Subcutaneous abdominal adipose tissue (tissue), 5 donors: ENCODE measurements around the gene KLF15.

ENCODE experiments used
- H3K27ac ChIP-seq: one replicate; pipeline ENCODE4 v1.7.0; 2013; ENCODE audit warnings: low read depth, mild to moderate bottlenecking, inconsistent platforms, low read length, moderate library complexity
- H3K27me3 ChIP-seq, 5 donors: one replicate each; pipeline ENCODE4 v1.7.0; 2013; ENCODE audit warnings: low read length in 5 of 5, inconsistent platforms in 1 of 5; ENCODE audit not compliant: control insufficient read depth in 5 of 5, insufficient read depth in 4 of 5
- H3K36me3 ChIP-seq, 5 donors: one replicate each; pipeline ENCODE4 v1.7.0; 2013; ENCODE audit warnings: low read length in 5 of 5; ENCODE audit not compliant: control insufficient read depth in 5 of 5, insufficient read depth in 5 of 5
- H3K4me1 ChIP-seq, 5 donors: one replicate each; pipeline ENCODE4 v1.7.0; 2013; ENCODE audit warnings: low read length in 5 of 5, mild to moderate bottlenecking in 3 of 5, moderate library complexity in 1 of 5; ENCODE audit not compliant: control insufficient read depth in 5 of 5, insufficient read depth in 5 of 5
- H3K4me3 ChIP-seq, 5 donors: one replicate each; pipeline ENCODE4 v1.7.0; 2013; ENCODE audit warnings: low read length in 5 of 5, low read depth in 1 of 5
- H3K9ac ChIP-seq, 5 donors: one replicate each; pipeline ENCODE4 v1.7.0; 2013; ENCODE audit warnings: low read length in 5 of 5, mild to moderate bottlenecking in 4 of 5, moderate library complexity in 3 of 5
- H3K9me3 ChIP-seq, 5 donors: one replicate each; pipeline ENCODE4 v1.7.0; 2013; ENCODE audit warnings: low read length in 5 of 5; ENCODE audit not compliant: control insufficient read depth in 5 of 5
- donor health status: healthy.
- donor health status: healthy.
- donor health status: healthy.
- donor health status: healthy.
- donor health status: healthy.

Gene KLF15

GRCh38 chr3:126390201-126390600, 33.0 kb upstream of the KLF15 start:
- H3K36me3 ChIP-seq, result no peaks in the 10 kb centered on the region
- H3K4me3 ChIP-seq, result no peak overlapping the region
- H3K27ac ChIP-seq, result no peak overlapping the region
- no peak overlapping the region for H3K9ac ChIP-seq
- no peaks in the 10 kb centered on the region for H3K9me3 ChIP-seq
- H3K4me1 ChIP-seq, result peaks cover 2 to 30% (median 26%) of the 10 kb centered on the region in 5 donors
- H3K27me3 ChIP-seq, result peaks cover 0 to 5% (median 3%) of the 10 kb centered on the region in 5 donors

DNA sequence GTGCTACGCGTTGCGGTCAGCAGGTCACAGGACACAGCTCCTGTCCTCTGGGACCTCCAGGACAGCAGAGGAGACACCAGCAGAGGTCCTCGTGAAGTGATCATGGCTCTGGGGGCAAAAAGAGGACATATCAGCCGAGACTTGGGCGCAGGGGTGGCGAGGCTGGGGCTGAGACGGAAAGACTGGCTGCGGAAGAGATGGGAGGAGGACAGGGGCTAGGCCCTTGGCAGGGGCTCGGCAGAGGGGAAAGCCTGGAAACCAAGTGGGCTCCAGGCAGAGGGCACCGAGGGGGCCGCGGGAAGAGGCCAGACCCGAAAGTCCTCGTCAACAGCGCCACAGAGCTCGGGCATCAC, 32.6 kb upstream of the KLF15 start:
- no peak overlapping the region for H3K27ac ChIP-seq
- peaks cover 0 to 5% (median 0%) of the 10 kb centered on the region in 5 donors for H3K27me3 ChIP-seq
- H3K9ac ChIP-seq, result no peak overlapping the region
- H3K9me3 ChIP-seq, result no peaks in the 10 kb centered on the region
- no peaks in the 10 kb centered on the region for H3K36me3 ChIP-seq
- peaks cover 2 to 26% (median 21%) of the 10 kb centered on the region in 5 donors for H3K4me1 ChIP-seq
- H3K4me3 ChIP-seq, result peak overlapping the region in 4 of 5 donors; percentile 24 to 60 (median 50)

GRCh38 chr3:126389112-126389793, 32.0 kb upstream of the KLF15 start:
- Histone ChIP-seq H3K4me3 (peak overlapping the region in 4 of 5 donors; percentile 25 to 60 (median 52)), H3K27me3 (peaks cover 0 to 4% (median 0%) of the 10 kb centered on the region in 5 donors), H3K36me3 (no peaks in the 10 kb centered on the region), H3K27ac (peak overlapping the region; percentile 83), H3K4me1 (peaks cover 2 to 23% (median 17%) of the 10 kb centered on the region in 5 donors), H3K9ac (peak overlapping the region in 4 of 5 donors; percentile 35 to 68 (median 52)), H3K9me3 (no peaks in the 10 kb centered on the region)

DNA sequence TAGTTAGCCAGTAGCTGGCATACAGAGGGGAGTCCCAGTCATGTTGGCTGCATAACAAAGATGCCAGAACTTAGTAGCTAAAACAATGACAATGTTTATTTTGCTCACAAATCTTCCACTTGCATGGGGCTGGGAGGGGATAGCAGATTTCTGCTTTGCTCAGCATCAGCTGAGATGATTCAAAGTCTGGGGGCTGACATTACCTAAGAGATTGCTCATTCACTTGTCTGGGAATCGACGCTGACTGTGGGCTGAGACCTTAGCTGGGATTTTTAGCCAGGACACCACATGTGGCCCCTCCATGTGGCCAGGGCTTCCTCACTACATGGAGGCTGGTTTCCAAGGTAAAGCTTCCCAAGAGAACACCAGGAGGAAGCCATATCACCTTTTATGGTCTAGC, 24.8 kb upstream of the KLF15 start:
- no peak overlapping the region for H3K4me3 ChIP-seq
- H3K27ac ChIP-seq, result no peak overlapping the region
- no peaks in the 10 kb centered on the region for H3K36me3 ChIP-seq
- no peaks in the 10 kb centered on the region for H3K9me3 ChIP-seq
- peaks cover 0 to 18% (median 3%) of the 10 kb centered on the region in 5 donors for H3K4me1 ChIP-seq
- H3K9ac ChIP-seq, result no peak overlapping the region
- peaks cover 0 to 3% (median 0%) of the 10 kb centered on the region in 5 donors for H3K27me3 ChIP-seq

DNA sequence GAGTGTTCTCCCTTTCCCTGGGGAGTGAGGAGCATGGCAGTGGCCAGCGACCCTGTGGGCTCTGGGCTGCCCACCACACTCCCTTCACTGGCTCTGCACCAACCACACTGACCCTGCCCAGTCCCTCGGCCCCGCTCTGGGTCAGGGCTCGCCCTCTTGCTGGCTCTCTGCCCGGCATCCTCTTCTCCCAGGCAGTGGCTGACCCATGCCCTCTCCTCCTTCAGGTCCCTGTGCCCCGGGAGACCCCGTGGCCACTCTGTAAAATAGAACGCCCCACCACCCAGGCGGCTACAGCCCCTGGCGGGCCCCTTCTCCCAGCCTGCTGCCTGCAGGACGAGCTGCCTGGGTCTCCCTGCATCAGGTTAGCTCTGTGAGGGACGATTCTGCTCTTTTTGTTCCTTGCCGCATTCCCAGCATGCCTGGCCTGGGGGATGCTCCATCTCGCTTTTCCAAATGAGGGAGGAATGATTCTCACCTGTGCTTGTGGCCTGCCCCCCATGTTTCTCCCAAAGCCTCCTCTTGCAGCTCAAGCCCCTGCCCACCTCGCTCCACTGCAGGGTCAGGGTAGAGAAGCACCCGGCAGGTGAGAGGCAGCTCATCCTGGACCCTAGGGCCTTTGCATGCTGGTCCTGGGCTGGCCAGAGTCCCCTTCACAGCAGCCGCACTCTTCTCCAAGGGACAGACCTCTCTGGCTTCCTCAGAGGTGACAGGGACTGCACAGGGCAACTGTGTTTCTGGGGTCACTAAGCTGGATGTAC, 23.0 kb upstream of the KLF15 start:
- Histone ChIP-seq H3K9ac (no peak overlapping the region), H3K27ac (no peak overlapping the region), H3K4me1 (peaks cover 0 to 25% (median 18%) of the 10 kb centered on the region in 5 donors), H3K4me3 (no peak overlapping the region), H3K36me3 (no peaks in the 10 kb centered on the region), H3K27me3 (peaks cover 0 to 3% (median 0%) of the 10 kb centered on the region in 5 donors), H3K9me3 (no peaks in the 10 kb centered on the region)

DNA sequence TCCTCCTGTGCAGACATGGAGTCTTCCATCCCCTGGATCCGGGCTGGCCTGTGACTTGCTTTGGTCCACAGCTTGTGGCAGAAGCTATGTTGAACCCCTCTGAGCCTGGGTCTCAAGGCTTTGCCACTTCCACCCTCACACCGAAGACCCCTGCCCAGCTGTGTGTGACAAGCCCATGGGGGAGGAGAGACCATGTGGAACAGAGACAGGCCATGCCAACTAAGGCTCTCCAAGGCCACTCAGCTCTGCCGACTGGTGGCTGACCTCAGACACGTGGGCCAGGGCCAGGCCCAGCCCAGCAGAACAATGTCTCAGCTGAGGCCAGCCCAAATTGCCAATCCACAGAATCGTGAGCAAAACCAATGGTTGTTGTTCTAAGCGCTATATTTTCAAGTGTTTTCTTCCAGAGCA, 21.1 kb upstream of the KLF15 start:
- Histone ChIP-seq H3K9ac (no peak overlapping the region), H3K27me3 (peaks cover 0 to 3% (median 0%) of the 10 kb centered on the region in 5 donors), H3K4me3 (no peak overlapping the region), H3K27ac (no peak overlapping the region), H3K36me3 (no peaks in the 10 kb centered on the region), H3K9me3 (no peaks in the 10 kb centered on the region), H3K4me1 (peaks cover 7 to 44% (median 36%) of the 10 kb centered on the region in 5 donors)

DNA sequence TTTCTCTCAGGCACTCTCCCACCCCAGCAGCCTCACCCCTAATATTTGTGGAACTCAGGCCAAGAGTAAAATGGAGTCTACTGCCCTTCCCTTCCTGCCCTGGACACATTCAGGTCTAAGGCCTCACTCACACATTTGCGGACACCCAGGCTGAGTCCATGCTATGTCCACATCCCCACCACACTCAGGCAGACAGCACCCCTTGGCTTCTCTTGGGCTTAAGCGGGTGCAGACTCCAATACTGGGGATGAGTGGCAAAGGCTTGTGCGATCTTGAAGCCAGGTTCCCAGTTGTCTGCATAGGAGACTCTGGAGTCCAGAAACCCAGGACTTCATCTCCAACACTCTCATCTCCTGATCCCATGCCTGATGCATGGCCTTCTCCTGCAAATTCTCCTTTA, 20.0 kb upstream of the KLF15 start:
- no peaks in the 10 kb centered on the region for H3K9me3 ChIP-seq
- H3K9ac ChIP-seq, result no peak overlapping the region
- peaks cover 0 to 3% (median 0%) of the 10 kb centered on the region in 5 donors for H3K27me3 ChIP-seq
- no peaks in the 10 kb centered on the region for H3K36me3 ChIP-seq
- peaks cover 7 to 55% (median 46%) of the 10 kb centered on the region in 5 donors for H3K4me1 ChIP-seq
- no peak overlapping the region for H3K27ac ChIP-seq
- no peak overlapping the region for H3K4me3 ChIP-seq

DNA sequence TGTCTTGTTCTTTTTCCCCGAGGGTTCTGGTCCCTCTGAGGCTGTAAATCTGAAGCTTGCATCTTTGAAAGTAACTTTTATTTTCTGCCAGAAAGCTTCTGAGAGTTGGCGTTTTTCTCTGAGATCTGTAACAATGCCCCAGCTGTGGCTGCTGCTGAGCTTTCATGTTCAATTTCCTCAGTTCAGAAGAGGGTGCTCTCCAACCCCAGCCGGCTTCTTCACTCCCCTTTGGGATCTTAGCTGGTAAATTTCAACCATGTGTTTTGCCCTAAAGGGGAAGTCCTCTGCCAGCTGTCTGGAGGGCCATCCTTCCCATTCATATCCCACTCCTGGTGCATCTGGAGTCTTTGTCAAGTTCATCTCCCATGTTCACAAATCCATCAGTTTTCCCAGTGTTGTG, 19.2 kb upstream of the KLF15 start:
- Histone ChIP-seq H3K4me3 (no peak overlapping the region), H3K36me3 (no peaks in the 10 kb centered on the region), H3K4me1 (peaks cover 7 to 51% (median 46%) of the 10 kb centered on the region in 5 donors), H3K9me3 (no peaks in the 10 kb centered on the region), H3K27me3 (peaks cover 0 to 3% (median 0%) of the 10 kb centered on the region in 5 donors), H3K27ac (peak overlapping the region; percentile 30), H3K9ac (no peak overlapping the region)

- Histone ChIP-seq H3K4me1 (peaks cover 7 to 51% (median 46%) of the 10 kb centered on the region in 5 donors), H3K9ac (no peak overlapping the region), H3K9me3 (no peaks in the 10 kb centered on the region), H3K4me3 (no peak overlapping the region), H3K27me3 (peaks cover 0 to 3% (median 0%) of the 10 kb centered on the region in 5 donors), H3K36me3 (no peaks in the 10 kb centered on the region), H3K27ac (peak overlapping the region; percentile 80)
Measured at GRCh38 chr3:126375835-126376331, 18.7 kb upstream of the KLF15 start.
